Body of pancreas (tissue), 4 donors: Measurements from ENCODE around the gene GIGYF2. TPM values are rescaled to one million over a fixed set of nuclear protein-coding genes. Genes with fewer than 3 reads are reported as not detected.

Experiments used
- ATAC-seq: fragments of 150-250 bp; one replicate; pipeline ENCODE4 v1.9.1; 2016
- DNase-seq, 4 donors: peaks; one replicate each; pipeline ENCODE4 v3.0.0-alpha.2; 2019
- H3K27ac ChIP-seq, 4 donors: fragments of 200-600 bp; sonication (generic); 1 replicate in 3 of 4; 2 replicates in 1 of 4; pipeline versions ENCODE4 v1.5.1 to v1.6.1; 2016 to 2019; ENCODE audit warnings: mild to moderate bottlenecking in 1 of 4, mixed read lengths in 1 of 4, moderate library complexity in 1 of 4
- H3K27me3 ChIP-seq, 2 donors: fragments of 200-600 bp; sonication (generic); one replicate each; pipeline ENCODE4 v1.6.0; 2016; ENCODE audit warnings: mild to moderate bottlenecking in 1 of 2
- H3K36me3 ChIP-seq, 2 donors: fragments of 200-600 bp; sonication (generic); replicated peaks in 1 of 2; 2 replicates each; pipeline ENCODE4 v1.5.1; 2016; ENCODE audit warnings: low read depth in 2 of 2; ENCODE audit not compliant: insufficient read depth in 1 of 2
- H3K4me1 ChIP-seq: fragments of 200-600 bp; sonication (generic); one replicate; pipeline ENCODE4 v1.6.0; 2016
- H3K4me3 ChIP-seq, 2 donors: fragments of 200-600 bp; sonication (generic); 1 replicate in 1 of 2; 2 replicates in 1 of 2; pipeline ENCODE4 v1.5.1; 2016 to 2019
- H3K9me3 ChIP-seq, 3 donors: fragments of 200-600 bp; sonication (generic); 1 replicate in 2 of 3; 2 replicates in 1 of 3; pipeline ENCODE4 v1.5.1; 2016
- CTCF ChIP-seq, 7 experiments: fragments of 450-650 bp in 4 of 7; fragments of 200-600 bp in 3 of 7; sonication (generic) in 3 of 7; IDR thresholded peaks; one replicate each; pipeline ENCODE4 v1.5.1; 2016 to 2019; ENCODE audit warnings: antibody characterized with exemption in 7 of 7
- POLR2A ChIP-seq, 3 donors: fragments of 450-650 bp; IDR thresholded peaks; one replicate each; pipeline ENCODE4 v1.6.1; 2016; ENCODE audit warnings: antibody characterized with exemption in 3 of 3, mild to moderate bottlenecking in 2 of 3
- WGBS, 2 donors: methylation state at CpG; one replicate each; pipeline ENCODE4 v1.1.5; 2017; 5-methylcytosine and 5-hydroxymethylcytosine counted together
- intact Hi-C: fragments of 100-400 bp; cut with DNase I; formaldehyde crosslinking; loops from one replicate; pipeline ENCODE4 v1.15.1; 2023
- total RNA-seq, 2 donors: library from RNA; depleted of rRNA; stranded (reverse); fragments of >200 nt; gene quantifications; one replicate each; pipeline ENCODE4 v1.1.0, GENCODE V29; 2016

The GIGYF2 gene
- total RNA-seq, 2 donors from 2014 or later, result 66.2 to 107 TPM

- Histone ChIP-seq H3K4me3 (no peak overlapping the region), H3K27me3 (no peaks in the 10 kb centered on the region), H3K9me3 (no peaks in the 10 kb centered on the region), H3K4me1 (peaks cover 14% of the 10 kb centered on the region), H3K36me3 (no peaks in the 10 kb centered on the region), H3K27ac (no peak overlapping the region)
- ATAC-seq, result no peak
- 84 to 87% methylated on average over 15 to 20 of the region's 21 CpGs for WGBS, 2 donors
- intact Hi-C loops, result loop anchor here (10.0 kb wide), 1 partner anchor 155 kb away; the partner anchor contains the start of gene NEU2
- TF ChIP-seq CTCF (IDR thresholded peaks at IDR 0.05) (no peak), POLR2A (IDR thresholded peaks at IDR 0.05) (no peak)
- no peak for DNase-seq
Observed at GRCh38 chr2:232879618-232880494, 182.7 kb downstream of the GIGYF2 start.

GRCh38 chr2:232880764-232881351, 183.7 kb downstream of the GIGYF2 start:
- Histone ChIP-seq H3K9me3 (no peaks in the 10 kb centered on the region), H3K36me3 (no peaks in the 10 kb centered on the region), H3K4me1 (peaks cover 7% of the 10 kb centered on the region), H3K4me3 (no peak overlapping the region), H3K27me3 (no peaks in the 10 kb centered on the region), H3K27ac (no peak overlapping the region)
- intact Hi-C loops, result loop anchor here (10.0 kb wide), 1 partner anchor 154 kb away; the partner anchor contains the start of gene NEU2
- WGBS, 2 donors, result 73 to 74% methylated on average over 3 to 14 of the region's 17 CpGs
- DNase-seq, result no peak
- ATAC-seq, result no peak
- TF ChIP-seq CTCF (IDR thresholded peaks at IDR 0.05) (no peak), POLR2A (IDR thresholded peaks at IDR 0.05) (no peak)

- Histone ChIP-seq H3K9me3 (no peaks in the 10 kb centered on the region), H3K27ac (no peak overlapping the region), H3K4me1 (no peaks in the 10 kb centered on the region), H3K4me3 (no peak overlapping the region), H3K27me3 (no peaks in the 10 kb centered on the region), H3K36me3 (no peaks in the 10 kb centered on the region)
- intact Hi-C loops, result loop anchor here (10.0 kb wide), 1 partner anchor 153 kb away; the partner anchor contains the start of gene NEU2
- ATAC-seq (no peak), DNase-seq (no peak)
- WGBS, 2 donors, result 93% methylated on average over 17 of the region's 17 CpGs; no CpG with 5 or more reads in 1 of the 2 donors
- TF ChIP-seq CTCF (IDR thresholded peaks at IDR 0.05), result no peak
- no peak for TF ChIP-seq POLR2A (IDR thresholded peaks at IDR 0.05)
Observed at GRCh38 chr2:232882085-232882484, 185.0 kb downstream of the GIGYF2 start.

GRCh38 chr2:232882505-232883115, 185.5 kb downstream of the GIGYF2 start:
- no peaks in the 10 kb centered on the region for H3K9me3 ChIP-seq
- no peak for TF ChIP-seq CTCF (IDR thresholded peaks at IDR 0.05)
- no peak for TF ChIP-seq POLR2A (IDR thresholded peaks at IDR 0.05)
- no peak overlapping the region for H3K4me3 ChIP-seq
- WGBS, 2 donors, result 91% methylated on average over 15 to 20 of the region's 20 CpGs
- ATAC-seq, result no peak
- H3K4me1 ChIP-seq, result no peaks in the 10 kb centered on the region
- no peaks in the 10 kb centered on the region for H3K36me3 ChIP-seq
- no peak for DNase-seq
- H3K27ac ChIP-seq, result no peak overlapping the region
- intact Hi-C loops, result loop anchor here (10.0 kb wide), 1 partner anchor 152 kb away; the partner anchor contains the start of gene NEU2
- no peaks in the 10 kb centered on the region for H3K27me3 ChIP-seq
